Caco-2 (cell line): ENCODE measurements around the gene COMMD10. TPM values are rescaled to one million over a fixed set of nuclear protein-coding genes. Genes with fewer than 3 reads are reported as not detected.

ENCODE experiments used
- BruUV-seq: library from RNA; stranded (reverse); fragments of 400-500 nt; replicated peaks from 2 replicates; lab custom pipeline; 2021; lab: Mats Ljungman, UMichigan
- CTCF ChIA-PET: fragments of 300-600 bp; sonication (Branson Sonifier 250); formaldehyde crosslinking; loops from one replicate; lab custom pipeline; 2022; ENCODE audit warnings: antibody characterized with exemption; lab: Charles Lee
- POLR2A ChIA-PET: fragments of 300-600 bp; sonication (Branson Sonifier 250); formaldehyde crosslinking; loops from one replicate; lab custom pipeline; 2022; ENCODE audit warnings: antibody characterized with exemption; lab: Charles Lee
- DNase-seq, 2 experiments: peaks; one replicate each; pipeline versions ENCODE4 v3.0.0 to v3.0.0-alpha.2; 2020 to 2022
- H3K27me3 ChIP-seq: replicated peaks from 2 replicates; pipeline ENCODE4 v1.6.0; 2011; ENCODE audit warnings: low read length; ENCODE audit not compliant: control insufficient read depth, insufficient read depth
- H3K36me3 ChIP-seq: 2 replicates; pipeline ENCODE4 v1.5.1; 2011; ENCODE audit warnings: low read length; ENCODE audit not compliant: control insufficient read depth, insufficient read depth
- H3K4me1 ChIP-seq: fragments of 250-450 bp; sonication (Bioruptor Pico); 2 replicates; pipeline ENCODE4 v1.5.1; 2020; ENCODE audit warnings: mild to moderate bottlenecking
- H3K4me3 ChIP-seq: 2 replicates; pipeline ENCODE4 v1.5.1; 2011; ENCODE audit warnings: low read depth, mild to moderate bottlenecking, control low read depth, low read length
- H3K9me3 ChIP-seq: fragments of 250-450 bp; sonication (Bioruptor Pico); 2 replicates; pipeline ENCODE4 v1.5.1; 2020; ENCODE audit warnings: mild to moderate bottlenecking, moderate library complexity
- H3K27ac Mint-ChIP-seq: one replicate; pipeline ENCODE4 v1.8.0; 2022; ENCODE audit warnings: mixed read lengths; ENCODE audit not compliant: unreplicated experiment
- H3K27me3 Mint-ChIP-seq: one replicate; pipeline ENCODE4 v1.8.0; 2022; ENCODE audit warnings: mixed read lengths; ENCODE audit not compliant: insufficient read depth, unreplicated experiment
- H3K36me3 Mint-ChIP-seq: one replicate; pipeline ENCODE4 v1.8.0; 2022; ENCODE audit warnings: mild to moderate bottlenecking, mixed read lengths; ENCODE audit not compliant: insufficient read depth, unreplicated experiment
- H3K4me1 Mint-ChIP-seq: one replicate; pipeline ENCODE4 v1.8.0; 2022; ENCODE audit warnings: low read depth, mixed read lengths; ENCODE audit not compliant: unreplicated experiment
- H3K4me3 Mint-ChIP-seq: one replicate; pipeline ENCODE4 v1.8.0; 2022; ENCODE audit warnings: mild to moderate bottlenecking, moderate library complexity, mixed read lengths; ENCODE audit not compliant: unreplicated experiment
- H3K9me3 Mint-ChIP-seq: one replicate; pipeline ENCODE4 v1.8.0; 2022; ENCODE audit warnings: mixed read lengths; ENCODE audit not compliant: unreplicated experiment
- intact Hi-C: fragments of 100-400 bp; cut with micrococcal nuclease; formaldehyde crosslinking; loops from one replicate; pipeline ENCODE4 v1.10.0; 2022; ENCODE audit not compliant: unreplicated experiment
- total RNA-seq: library from RNA; stranded (reverse); gene quantifications from 2 replicates; pipeline ENCODE4 v1.2.3, GENCODE V29; 2022
- TF ChIP-seq, protein P1 (sequence below), 2 experiments: fragments of 200-600 bp in 1 of 2; IDR thresholded peaks; 1 replicate in 1 of 2; 2 replicates in 1 of 2; pipeline versions ENCODE4 v1.5.1 to v1.8.0; 2011 to 2022; ENCODE audit warnings: antibody characterized with exemption in 1 of 2, control low read depth in 1 of 2, inconsistent platforms in 1 of 2, low read depth in 1 of 2, low read length in 1 of 2, mild to moderate bottlenecking in 1 of 2, moderate library complexity in 1 of 2; ENCODE audit not compliant: insufficient read depth in 1 of 2, severe bottlenecking in 1 of 2, unreplicated experiment in 1 of 2

The COMMD10 gene
- total RNA-seq, 1 experiment from 2014 or later = 26.4 TPM

DNA sequence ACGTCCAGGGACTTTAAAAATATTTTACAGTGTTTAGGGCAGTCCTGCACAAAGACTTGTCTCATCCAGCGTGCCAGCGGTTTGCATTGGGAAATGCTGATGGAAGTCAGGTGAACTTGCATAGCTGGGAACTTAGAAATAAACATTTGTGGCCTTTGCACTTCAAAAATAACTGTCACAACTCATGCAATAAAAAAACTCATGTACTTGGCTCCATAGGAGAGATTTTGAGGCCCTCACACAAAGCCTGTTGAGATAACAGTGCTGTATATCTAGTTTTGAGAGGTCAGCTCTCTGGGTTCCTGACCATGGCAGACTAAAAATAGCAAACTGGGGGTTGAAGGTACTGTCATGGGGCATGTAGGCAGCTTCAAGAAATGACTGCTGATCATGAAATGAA, 5.5 kb downstream of the COMMD10 start:
- 0 out of 2 replicates have a peak, but pooled peaks cover 8% of the 10 kb centered on the region for H3K4me1 ChIP-seq
- Mint-ChIP-seq H3K27me3 (no peaks in the 10 kb centered on the region), H3K4me3 (no peak overlapping the region), H3K9me3 (no peaks in the 10 kb centered on the region), H3K27ac (no peak overlapping the region), H3K4me1 (peaks cover 12% of the 10 kb centered on the region), H3K36me3 (no peaks in the 10 kb centered on the region)
- H3K27me3 ChIP-seq = no peaks in the 10 kb centered on the region
- BruUV-seq = no TSS peak
- H3K4me3 ChIP-seq = no peak overlapping the region
- no peak for DNase-seq
- ChIA-PET POLR2A (no interaction called here), CTCF (no interaction called here)
- no peaks in the 10 kb centered on the region for H3K9me3 ChIP-seq
- intact Hi-C loops = no loop called here
- no peaks in the 10 kb centered on the region; the same call in 1 of the 2 replicates for H3K36me3 ChIP-seq
- TF ChIP-seq, protein P1, sequence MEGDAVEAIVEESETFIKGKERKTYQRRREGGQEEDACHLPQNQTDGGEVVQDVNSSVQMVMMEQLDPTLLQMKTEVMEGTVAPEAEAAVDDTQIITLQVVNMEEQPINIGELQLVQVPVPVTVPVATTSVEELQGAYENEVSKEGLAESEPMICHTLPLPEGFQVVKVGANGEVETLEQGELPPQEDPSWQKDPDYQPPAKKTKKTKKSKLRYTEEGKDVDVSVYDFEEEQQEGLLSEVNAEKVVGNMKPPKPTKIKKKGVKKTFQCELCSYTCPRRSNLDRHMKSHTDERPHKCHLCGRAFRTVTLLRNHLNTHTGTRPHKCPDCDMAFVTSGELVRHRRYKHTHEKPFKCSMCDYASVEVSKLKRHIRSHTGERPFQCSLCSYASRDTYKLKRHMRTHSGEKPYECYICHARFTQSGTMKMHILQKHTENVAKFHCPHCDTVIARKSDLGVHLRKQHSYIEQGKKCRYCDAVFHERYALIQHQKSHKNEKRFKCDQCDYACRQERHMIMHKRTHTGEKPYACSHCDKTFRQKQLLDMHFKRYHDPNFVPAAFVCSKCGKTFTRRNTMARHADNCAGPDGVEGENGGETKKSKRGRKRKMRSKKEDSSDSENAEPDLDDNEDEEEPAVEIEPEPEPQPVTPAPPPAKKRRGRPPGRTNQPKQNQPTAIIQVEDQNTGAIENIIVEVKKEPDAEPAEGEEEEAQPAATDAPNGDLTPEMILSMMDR (IDR thresholded peaks at IDR 0.05; ENCODE audit: insufficient read depth in 1 of 2, low read depth in 1 of 2, low read length in 1 of 2, severe bottlenecking in 1 of 2, unreplicated experiment in 1 of 2) = no peak

DNA sequence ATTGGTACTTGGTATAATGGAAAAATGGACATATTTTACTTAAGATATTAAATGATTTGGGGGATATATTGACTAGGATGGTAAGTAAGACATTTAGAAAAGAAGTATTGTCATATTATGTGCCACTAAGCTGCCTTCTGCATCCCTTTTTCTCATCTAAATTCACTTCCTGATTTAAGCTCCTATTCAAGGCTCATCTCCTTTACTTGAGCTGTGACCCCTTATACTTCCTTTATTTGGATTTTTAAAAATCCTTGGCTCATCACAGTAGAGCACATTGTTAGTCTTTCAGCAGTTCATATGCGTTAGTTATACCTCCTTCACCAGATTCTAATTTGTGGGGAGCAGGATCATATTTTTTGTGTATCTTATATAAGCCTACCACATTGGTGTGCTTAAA, 6.6 kb downstream of the COMMD10 start:
- H3K36me3 ChIP-seq = no peaks in the 10 kb centered on the region; the same call in 1 of the 2 replicates
- peaks cover 12% of the 10 kb centered on the region for H3K4me1 Mint-ChIP-seq
- H3K4me1 ChIP-seq = 0 out of 2 replicates have a peak, but pooled peaks cover 8% of the 10 kb centered on the region
- no peaks in the 10 kb centered on the region for H3K9me3 ChIP-seq
- H3K4me3 Mint-ChIP-seq = no peak overlapping the region
- TF ChIP-seq, protein P1 (IDR thresholded peaks at IDR 0.05; ENCODE audit: insufficient read depth in 1 of 2, low read depth in 1 of 2, low read length in 1 of 2, severe bottlenecking in 1 of 2, unreplicated experiment in 1 of 2) = no peak
- ChIA-PET CTCF (no interaction called here), POLR2A (no interaction called here)
- peaks cover 3% of the 10 kb centered on the region for H3K36me3 Mint-ChIP-seq
- intact Hi-C loops = no loop called here
- no peak overlapping the region for H3K4me3 ChIP-seq
- H3K27me3 ChIP-seq = no peaks in the 10 kb centered on the region
- no peak overlapping the region for H3K27ac Mint-ChIP-seq
- no peak for DNase-seq
- H3K27me3 Mint-ChIP-seq = no peaks in the 10 kb centered on the region
- no peaks in the 10 kb centered on the region for H3K9me3 Mint-ChIP-seq
- no TSS peak for BruUV-seq

DNA sequence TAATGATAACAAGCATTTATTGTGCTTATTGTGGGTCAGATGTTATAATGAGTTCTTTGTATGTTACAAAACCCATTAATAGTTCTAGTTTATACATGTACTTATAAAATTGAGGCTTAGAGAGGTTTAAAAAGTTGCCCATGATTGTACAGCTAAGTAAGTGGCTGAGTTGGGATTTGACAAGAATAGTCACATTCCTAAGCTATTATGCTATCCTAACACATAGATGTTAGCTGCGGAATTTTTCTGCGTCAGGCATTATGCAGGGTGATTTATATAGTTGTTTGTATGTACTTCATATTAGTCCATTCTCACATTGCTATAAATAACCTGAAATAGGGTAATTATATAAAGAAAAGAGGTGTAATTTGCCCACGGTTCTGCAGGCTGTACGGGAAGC, 12.5 kb downstream of the COMMD10 start:
- no peak for DNase-seq
- Mint-ChIP-seq H3K27me3 (no peaks in the 10 kb centered on the region), H3K9me3 (no peaks in the 10 kb centered on the region), H3K36me3 (peaks cover 17% of the 10 kb centered on the region), H3K4me3 (no peak overlapping the region), H3K27ac (no peak overlapping the region), H3K4me1 (no peaks in the 10 kb centered on the region)
- no peaks in the 10 kb centered on the region; the same call in 1 of the 2 replicates for H3K36me3 ChIP-seq
- H3K4me3 ChIP-seq = no peak overlapping the region
- no peaks in the 10 kb centered on the region for H3K27me3 ChIP-seq
- H3K4me1 ChIP-seq = no peaks in the 10 kb centered on the region
- TF ChIP-seq, protein P1 (IDR thresholded peaks at IDR 0.05; ENCODE audit: insufficient read depth in 1 of 2, low read depth in 1 of 2, low read length in 1 of 2, severe bottlenecking in 1 of 2, unreplicated experiment in 1 of 2) = no peak
- CTCF ChIA-PET = no interaction called here
- no TSS peak for BruUV-seq
- POLR2A ChIA-PET = no interaction called here
- intact Hi-C loops = no loop called here
- no peaks in the 10 kb centered on the region for H3K9me3 ChIP-seq
